CD4-positive, alpha-beta T cell (primary cell): ENCODE measurements around the gene RSRC1. TPM values are rescaled to one million over a fixed set of nuclear protein-coding genes. Genes with fewer than 3 reads are reported as not detected.

Experiments
- ATAC-seq: fragments of 200-7000 bp; cut with Tn5 transposase; one replicate; pipeline ENCODE4 v1.10.0; 2022; ENCODE audit warnings: mild to moderate bottlenecking; ENCODE audit not compliant: poor library complexity
- CTCF ChIA-PET: fragments of 350-600 bp; sonication (Branson Sonifier 250); formaldehyde crosslinking; loops from one replicate; lab custom pipeline; 2021; ENCODE audit warnings: antibody characterized with exemption, inconsistent platforms; lab: Charles Lee
- POLR2A ChIA-PET: fragments of 350-600 bp; sonication (Branson Sonifier 250); formaldehyde crosslinking; loops from one replicate; lab custom pipeline; 2021; ENCODE audit warnings: antibody characterized with exemption, inconsistent platforms; lab: Charles Lee
- DNase-seq, 14 experiments: peaks; one replicate each; pipeline ENCODE4 v3.0.0-alpha.2; 2013 to 2020; ENCODE audit warnings: mixed read lengths in 2 of 14
- H3K27ac ChIP-seq, 2 donors: one replicate each; pipeline versions ENCODE4 v1.5.1 to v1.7.0; 2013; ENCODE audit warnings: low read length in 2 of 2, low read depth in 1 of 2, mild to moderate bottlenecking in 1 of 2
- H3K27me3 ChIP-seq, 2 experiments: 1 replicate in 1 of 2; 2 replicates in 1 of 2; pipeline versions ENCODE4 v1.6.1 to v1.7.0; 2013; ENCODE audit warnings: low read length in 2 of 2, control low read depth in 1 of 2, mild to moderate bottlenecking in 1 of 2, moderate library complexity in 1 of 2; ENCODE audit not compliant: insufficient read depth in 2 of 2, control insufficient read depth in 1 of 2
- H3K36me3 ChIP-seq: one replicate; pipeline ENCODE4 v1.6.1; 2013; ENCODE audit warnings: low read length, control low read depth; ENCODE audit not compliant: insufficient read depth
- H3K4me1 ChIP-seq: one replicate; pipeline ENCODE4 v1.6.1; 2013; ENCODE audit warnings: low read length, control low read depth; ENCODE audit not compliant: insufficient read depth
- H3K4me3 ChIP-seq: one replicate; pipeline ENCODE4 v1.5.1; 2013; ENCODE audit warnings: mild to moderate bottlenecking, low read length, moderate library complexity
- H3K9me3 ChIP-seq, 2 experiments: 1 replicate in 1 of 2; 2 replicates in 1 of 2; pipeline versions ENCODE4 v1.6.1 to v1.7.0; 2013; ENCODE audit warnings: low read length in 2 of 2, mild to moderate bottlenecking in 2 of 2, control low read depth in 1 of 2, moderate library complexity in 1 of 2; ENCODE audit not compliant: control insufficient read depth in 1 of 2, insufficient read depth in 1 of 2
- H3K27ac Mint-ChIP-seq: one replicate; pipeline ENCODE4 v1.8.0; 2020; ENCODE audit warnings: mixed read lengths
- H3K27me3 Mint-ChIP-seq: one replicate; pipeline ENCODE4 v1.8.0; 2021; ENCODE audit warnings: mixed read lengths
- H3K36me3 Mint-ChIP-seq: one replicate; pipeline ENCODE4 v1.8.0; 2021; ENCODE audit warnings: low read depth, mixed read lengths
- H3K4me1 Mint-ChIP-seq: one replicate; pipeline ENCODE4 v1.8.0; 2021; ENCODE audit warnings: low read depth, mixed read lengths
- H3K4me3 Mint-ChIP-seq: one replicate; pipeline ENCODE4 v1.8.0; 2020; ENCODE audit warnings: mild to moderate bottlenecking, mixed read lengths
- H3K9me3 Mint-ChIP-seq: one replicate; pipeline ENCODE4 v1.8.0; 2020; ENCODE audit warnings: mixed read lengths
- CTCF ChIP-seq: fragments of 200-600 bp; IDR thresholded peaks from one replicate; pipeline ENCODE4 v1.8.0; 2022; ENCODE audit warnings: antibody characterized with exemption, mild to moderate bottlenecking
- intact Hi-C, 2 experiments: fragments of 100-400 bp; cut with DNase I in 1 of 2; cut with micrococcal nuclease in 1 of 2; formaldehyde crosslinking; loops; one replicate each; pipeline versions ENCODE4 v1.15.1 to v1.9.0; 2023 to 2025; cut with DNase I, micrococcal nuclease
- total RNA-seq, 174 experiments: library from RNA in 2 of 174; stranded (reverse) in 2 of 174; gene quantifications; one replicate each; pipeline ENCODE4 v1.2.3 and lab custom pipeline; 2021 to 2026

RSRC1 gene
- total RNA-seq, 2 experiments from 2014 or later, result 22.3 to 24.6 TPM

- ATAC-seq (no peak), DNase-seq (no peak)
- H3K27ac ChIP-seq, result no peak overlapping the region
- no peak for TF ChIP-seq CTCF
- H3K9me3 ChIP-seq, result peaks cover 0 to 21% of the 10 kb centered on the region in 2 experiments
- intact Hi-C loops, result no loop called here
- ChIA-PET CTCF (no interaction called here), POLR2A (interaction anchor here (0.7 kb wide), 1 partner anchor 18 kb away, joined by 3 read pairs; the partner anchor contains the start of gene RSRC1)
- H3K27me3 ChIP-seq, result no peaks in the 10 kb centered on the region
- no peaks in the 10 kb centered on the region for H3K27me3 Mint-ChIP-seq
- H3K4me1 ChIP-seq, result no peaks in the 10 kb centered on the region
- H3K4me1 Mint-ChIP-seq, result peaks cover 20% of the 10 kb centered on the region
- H3K36me3 Mint-ChIP-seq, result peaks cover 94% of the 10 kb centered on the region
- no peak overlapping the region for H3K4me3 Mint-ChIP-seq
- peaks cover 44% of the 10 kb centered on the region for H3K36me3 ChIP-seq
- peaks cover 19% of the 10 kb centered on the region for H3K9me3 Mint-ChIP-seq
- no peak overlapping the region for H3K27ac Mint-ChIP-seq
- no peak overlapping the region for H3K4me3 ChIP-seq
These were observed 17.6 kb downstream of the RSRC1 start for GRCh38 chr3:158127250-158128219.

- ATAC-seq (no peak), DNase-seq (no peak)
- Mint-ChIP-seq H3K27ac (no peak overlapping the region), H3K9me3 (peaks cover 19% of the 10 kb centered on the region), H3K4me1 (peaks cover 20% of the 10 kb centered on the region), H3K4me3 (no peak overlapping the region), H3K36me3 (peaks cover 88% of the 10 kb centered on the region), H3K27me3 (no peaks in the 10 kb centered on the region)
- peaks cover 0 to 21% of the 10 kb centered on the region in 2 experiments for H3K9me3 ChIP-seq
- peaks cover 39% of the 10 kb centered on the region for H3K36me3 ChIP-seq
- ChIA-PET POLR2A (no interaction called here), CTCF (no interaction called here)
- no peak overlapping the region for H3K27ac ChIP-seq
- no peaks in the 10 kb centered on the region for H3K4me1 ChIP-seq
- intact Hi-C loops, result no loop called here
- no peak overlapping the region for H3K4me3 ChIP-seq
- H3K27me3 ChIP-seq, result no peaks in the 10 kb centered on the region
- no peak for TF ChIP-seq CTCF
These were observed 18.9 kb downstream of the RSRC1 start for GRCh38 chr3:158128755-158129154.

GRCh38 chr3:158134363-158134762 lies 24.5 kb downstream of the RSRC1 start:
- CTCF ChIA-PET, result interaction anchor here (0.6 kb wide), 2 partner anchors 146 to 1504 kb away, joined by 3 read pairs; no protein-coding TSS in a partner anchor
- no peak overlapping the region for H3K27ac Mint-ChIP-seq
- peaks cover 73% of the 10 kb centered on the region for H3K36me3 Mint-ChIP-seq

More at GRCh38 chr3:158134363-158134762, 24.5 kb downstream of the RSRC1 start:
- no peak overlapping the region for H3K4me3 Mint-ChIP-seq
- H3K9me3 ChIP-seq, result no peaks in the 10 kb centered on the region
- POLR2A ChIA-PET, result no interaction called here
- no peaks in the 10 kb centered on the region for H3K27me3 Mint-ChIP-seq
- H3K36me3 ChIP-seq, result peaks cover 13% of the 10 kb centered on the region
- DNase-seq (no peak), ATAC-seq (no peak)
- peaks cover 6% of the 10 kb centered on the region for H3K4me1 Mint-ChIP-seq
- no peaks in the 10 kb centered on the region for H3K27me3 ChIP-seq
- no peaks in the 10 kb centered on the region for H3K4me1 ChIP-seq
- TF ChIP-seq CTCF, result no peak
- no peaks in the 10 kb centered on the region for H3K9me3 Mint-ChIP-seq
- no peak overlapping the region for H3K4me3 ChIP-seq
- H3K27ac ChIP-seq, result no peak overlapping the region
- intact Hi-C loops, result no loop called here
